ENCODE data around the gene TMEM9B.
A peak's percentile ranks its signal among the peaks of the same experiment; 100 is the strongest.
"Not testable (repeated sequence)": the region's sequence is repeated elsewhere in the genome, so short reads cannot be mapped to it uniquely, and the experiment has no call there.

The TMEM9B gene

DNA sequence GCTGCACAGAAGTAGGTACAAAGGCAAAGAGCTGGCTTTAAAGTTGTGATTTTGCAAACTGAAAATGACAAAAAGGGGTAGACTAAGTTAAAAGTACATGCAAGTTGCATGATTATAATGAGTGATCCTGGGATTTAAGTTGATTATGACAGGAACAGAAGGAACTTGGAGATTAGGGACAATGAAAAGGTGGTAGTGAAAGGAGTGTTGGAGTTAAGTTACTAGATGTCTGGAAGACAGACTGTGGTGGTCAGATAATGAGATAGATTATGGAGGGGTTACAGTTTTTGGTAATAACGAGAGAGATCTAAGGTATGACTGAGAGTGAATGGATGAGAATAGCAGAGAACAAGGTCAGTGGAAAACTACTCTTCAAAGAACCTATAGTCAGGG is 7.7 kb upstream of the TMEM9B start:
- DNase-seq: no peak

DNA sequence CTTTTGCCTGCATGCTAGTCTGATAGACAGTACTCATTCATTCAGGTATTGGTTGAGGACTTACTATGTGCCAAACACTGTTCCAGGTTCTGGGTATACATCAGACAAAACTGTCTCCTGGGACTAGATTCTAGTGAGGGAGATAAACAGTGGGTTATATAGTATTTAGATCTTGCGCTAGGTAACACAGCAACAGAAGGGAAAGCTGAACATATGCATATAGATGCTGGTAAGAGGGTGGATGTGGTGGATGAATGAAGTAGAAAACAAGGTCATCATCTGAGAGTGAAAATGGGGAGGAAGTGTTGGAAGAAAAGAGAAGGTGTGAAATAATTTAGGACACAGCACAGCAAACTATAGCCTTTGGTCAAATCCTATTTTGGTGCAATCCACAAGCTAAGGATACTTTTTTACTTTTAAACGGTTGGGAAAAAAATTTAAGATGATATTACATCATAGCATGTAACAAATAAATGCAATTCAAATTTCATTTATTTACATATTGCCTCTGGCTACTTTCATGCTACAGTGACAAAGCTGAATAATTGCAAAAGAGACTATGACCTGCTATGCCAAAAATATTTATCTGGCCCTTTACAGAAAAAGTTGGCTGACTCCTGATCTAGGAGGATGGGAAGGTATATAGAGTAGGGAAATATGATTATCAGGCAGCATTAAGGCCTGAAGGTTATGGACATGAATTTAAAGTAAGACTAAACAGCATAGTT is 7.1 kb upstream of the TMEM9B start:
- DNase-seq: no peak

DNA sequence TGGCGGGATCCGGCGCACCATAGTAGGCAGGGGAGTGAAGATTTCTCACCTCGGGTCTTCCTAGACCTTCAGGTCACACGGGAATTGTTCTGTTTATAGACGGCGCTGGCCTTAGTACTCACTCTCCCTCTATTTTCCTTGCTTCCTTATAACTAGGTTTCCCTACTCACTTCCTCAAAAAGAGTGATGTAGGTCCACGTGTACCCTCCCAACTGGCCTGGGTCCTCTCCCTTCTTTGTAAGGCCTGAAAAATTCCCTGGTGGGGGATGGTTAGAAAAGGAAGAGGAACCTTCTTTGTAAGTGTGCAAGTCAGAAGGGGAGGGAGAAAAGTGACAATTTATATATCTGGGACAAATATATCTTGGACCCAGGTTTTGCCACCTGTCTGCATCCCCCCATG is 2.9 kb upstream of the TMEM9B start:
- DNase-seq: no peak

DNA sequence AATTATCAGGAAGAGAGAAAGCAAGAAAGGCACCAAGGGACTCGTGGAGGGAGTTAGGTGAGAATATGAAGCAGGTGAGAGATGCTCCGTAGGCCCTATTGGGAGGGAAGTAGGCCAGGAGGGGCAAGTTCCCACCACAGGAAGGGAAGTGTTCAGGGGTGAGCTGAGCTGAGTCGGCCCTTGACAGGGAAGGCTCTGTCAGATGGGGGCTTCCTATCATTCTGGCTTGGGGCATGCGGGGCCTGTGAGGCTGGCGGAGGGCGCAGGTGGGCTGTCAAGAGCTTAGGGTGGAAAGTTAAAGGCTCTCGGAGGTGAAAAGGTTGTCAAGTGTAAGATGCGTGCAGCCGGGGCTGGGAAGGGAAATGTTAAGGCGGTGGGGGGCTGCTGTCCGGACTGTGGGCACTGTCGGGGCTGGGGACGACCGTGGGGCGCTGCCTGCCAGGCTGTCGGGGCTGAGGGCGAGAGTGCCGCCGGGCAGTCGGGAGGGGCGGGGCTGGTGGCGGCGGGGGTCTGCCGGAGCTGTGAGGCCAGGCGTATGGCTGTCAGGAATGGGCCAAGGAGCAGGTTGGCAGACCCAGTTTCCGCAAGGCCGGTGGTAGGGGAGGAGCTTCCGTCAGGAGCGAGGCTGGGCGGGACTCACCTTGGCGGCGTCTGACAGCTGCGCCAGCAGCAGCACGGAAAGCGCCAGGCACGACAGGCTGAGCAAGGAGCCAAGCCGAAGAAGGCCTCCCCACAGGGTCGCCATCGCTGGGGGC is 496 bp downstream of the TMEM9B start:
- peak; percentile 35 for DNase-seq

DNA sequence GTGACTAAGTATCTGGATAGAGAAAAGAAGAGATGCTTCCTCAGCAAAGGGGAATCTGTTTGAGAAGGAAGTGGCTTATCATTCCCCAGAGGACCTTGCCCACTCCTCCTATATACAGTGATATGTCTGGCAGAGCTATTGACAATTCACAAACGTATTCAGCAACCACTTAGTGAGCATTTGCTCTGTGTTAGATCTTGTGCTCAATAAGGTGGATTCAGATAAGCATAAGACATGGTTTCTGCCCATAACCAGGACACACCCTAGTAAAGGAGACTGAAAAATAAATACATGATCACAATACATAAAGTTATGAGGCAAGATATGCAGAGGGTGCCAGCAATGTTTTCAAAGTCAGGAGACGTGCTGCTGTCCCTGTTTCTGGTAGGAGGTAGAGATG is 1.4 kb downstream of the TMEM9B start:
- DNase-seq: no peak

DNA sequence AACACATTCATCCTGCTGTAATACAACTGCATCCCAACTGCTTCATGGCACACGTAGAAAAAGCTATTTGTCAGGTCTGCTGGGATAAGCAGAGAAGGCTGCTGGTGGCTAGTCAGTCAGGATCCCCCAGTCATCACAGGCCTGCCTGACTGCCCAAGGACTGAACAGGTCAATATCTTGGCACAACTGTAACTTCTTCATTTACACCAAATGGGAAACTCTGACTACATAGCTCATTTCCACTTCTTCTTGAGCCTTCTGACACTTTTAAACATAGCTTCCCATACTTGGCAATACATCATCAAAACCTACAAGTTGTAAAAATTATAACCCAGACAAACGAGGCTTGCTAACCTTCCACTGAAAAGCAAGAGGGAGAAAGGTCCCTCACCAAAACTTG is 2.8 kb downstream of the TMEM9B start:
- no peak for DNase-seq

DNA sequence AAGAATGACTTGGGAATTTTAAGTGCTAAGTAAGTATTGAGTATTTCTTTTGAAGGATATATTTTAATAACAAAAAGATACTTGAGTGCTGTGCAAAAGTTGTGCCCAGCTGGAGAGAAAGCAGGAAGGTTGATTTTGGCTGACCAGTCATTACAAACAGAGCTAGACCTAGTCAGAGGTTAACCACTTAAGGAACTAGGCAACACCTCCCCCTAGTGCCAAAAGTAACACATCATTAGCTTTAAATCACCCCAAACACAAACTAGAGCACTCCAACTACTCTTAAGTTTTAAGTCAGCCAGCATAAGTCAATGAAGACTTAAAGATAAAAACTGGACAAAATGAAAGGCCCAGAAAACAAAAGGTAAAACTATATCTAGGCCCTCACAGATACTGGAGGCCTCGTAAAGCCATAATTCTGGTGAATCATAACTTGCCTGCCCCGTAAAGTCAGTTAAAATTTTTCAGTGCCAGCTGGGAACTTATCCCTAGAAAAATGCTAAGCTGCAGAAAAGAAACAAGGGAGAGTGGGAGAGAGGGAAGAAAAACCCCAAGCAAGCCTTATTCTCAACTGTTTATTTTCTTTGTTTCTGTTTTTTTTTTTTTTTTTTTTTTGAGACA is 4.6 kb downstream of the TMEM9B start:
- DNase-seq: peak; percentile 53

DNA sequence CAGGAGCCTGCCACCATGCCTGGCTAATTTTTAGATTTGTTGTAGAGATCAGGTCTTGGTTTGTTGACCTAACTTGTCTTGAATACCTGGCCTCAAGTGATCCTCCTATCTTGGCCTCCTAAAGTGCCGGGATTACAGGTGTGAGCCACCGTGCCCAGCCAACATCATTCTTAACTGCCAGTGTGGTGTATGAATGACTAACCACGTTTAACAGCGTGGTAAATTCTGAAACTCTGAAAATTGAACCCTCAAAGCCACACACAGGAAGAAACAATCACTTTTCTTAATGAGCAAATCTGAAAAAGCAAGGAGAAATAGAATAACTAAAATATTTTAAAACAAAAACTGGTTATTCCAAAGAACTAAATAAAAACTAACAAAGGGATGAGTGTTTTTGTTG is 7.4 kb downstream of the TMEM9B start:
- DNase-seq: no peak

DNA sequence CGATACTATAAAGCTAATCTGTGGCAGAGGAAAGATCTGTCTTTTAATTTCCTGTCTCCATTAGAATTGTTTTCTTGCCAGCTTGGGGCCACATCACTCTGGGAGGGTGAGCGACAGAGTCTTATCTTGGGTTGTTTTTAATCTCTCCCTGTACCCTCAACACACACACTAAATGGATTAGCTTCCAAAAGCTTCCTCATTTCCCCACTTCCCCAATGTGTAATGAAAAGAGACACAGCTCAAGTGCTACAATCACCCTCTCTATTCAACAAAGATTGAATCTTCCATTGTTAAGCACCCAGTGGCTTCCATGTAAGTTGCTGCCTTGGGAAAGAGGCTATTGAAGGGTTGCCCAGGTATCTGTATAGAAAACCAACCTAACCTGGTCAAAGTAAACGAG is 15.4 kb downstream of the TMEM9B start:
- no peak for DNase-seq

DNA sequence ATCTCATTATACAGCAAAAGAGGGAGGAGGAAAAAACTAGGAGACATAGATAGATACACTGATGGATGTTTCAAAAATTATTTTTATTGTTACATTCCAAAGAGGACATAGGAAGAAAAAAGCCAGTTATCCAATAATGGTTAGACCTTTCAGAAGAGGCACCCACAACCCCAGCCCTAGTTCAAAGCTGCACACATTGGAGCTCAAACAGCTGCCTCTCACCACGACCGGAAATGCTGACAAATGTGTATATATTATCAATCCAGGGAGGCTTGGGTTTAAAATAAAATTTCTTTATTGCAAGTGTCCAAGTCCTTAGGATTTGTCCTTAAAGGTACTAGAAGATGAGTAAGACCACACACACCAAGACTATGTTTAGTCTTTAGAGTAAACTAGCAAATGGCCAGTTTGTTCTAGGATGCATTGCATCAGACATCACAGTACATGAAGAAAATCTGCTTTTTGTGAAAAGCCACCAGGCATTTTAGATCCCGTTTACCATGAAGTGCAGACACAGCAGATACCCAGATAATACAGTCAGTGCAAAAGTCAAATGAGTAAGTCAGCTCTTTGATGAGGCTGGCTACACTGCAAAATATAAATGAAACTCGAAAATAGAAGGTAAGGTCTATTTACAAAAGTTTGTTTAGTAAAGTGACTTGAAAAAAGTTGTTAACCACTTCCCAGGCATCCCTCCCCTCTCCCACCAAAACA is 16.9 kb downstream of the TMEM9B start:
- DNase-seq: no peak

DNA sequence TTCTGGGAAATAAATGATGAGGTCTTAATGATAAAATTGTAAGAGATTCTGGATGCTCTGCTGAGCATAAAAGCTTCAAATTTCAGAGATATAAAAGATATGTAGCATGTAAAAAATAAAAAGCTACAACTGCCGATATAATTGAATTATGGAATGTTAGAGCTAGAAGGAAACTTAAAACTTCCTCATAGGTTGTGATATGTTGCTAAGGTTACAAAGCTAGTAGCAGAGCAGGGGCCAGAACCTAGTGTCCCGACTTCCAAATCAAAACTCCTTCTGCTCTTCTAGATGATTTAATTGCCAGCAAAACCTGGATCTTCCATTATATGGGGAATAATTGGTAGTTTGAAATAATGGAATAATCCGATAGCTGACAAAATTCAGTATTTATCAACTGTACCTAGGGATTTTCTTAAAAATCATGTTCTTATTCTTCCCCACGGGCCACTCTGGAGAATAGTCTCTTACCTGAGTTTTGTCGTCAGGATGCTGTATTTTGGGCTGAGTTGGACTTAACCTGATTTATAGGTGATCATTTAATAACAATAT is 21.6 kb downstream of the TMEM9B start, which contains the start of gene ASCL3:
Gene ASCL3 (minus strand): TSS at position 499 of the 549 bp plus-strand sequence. CDS start 4,855 bp downstream, outside the sequence.
- DNase-seq: no peak

DNA sequence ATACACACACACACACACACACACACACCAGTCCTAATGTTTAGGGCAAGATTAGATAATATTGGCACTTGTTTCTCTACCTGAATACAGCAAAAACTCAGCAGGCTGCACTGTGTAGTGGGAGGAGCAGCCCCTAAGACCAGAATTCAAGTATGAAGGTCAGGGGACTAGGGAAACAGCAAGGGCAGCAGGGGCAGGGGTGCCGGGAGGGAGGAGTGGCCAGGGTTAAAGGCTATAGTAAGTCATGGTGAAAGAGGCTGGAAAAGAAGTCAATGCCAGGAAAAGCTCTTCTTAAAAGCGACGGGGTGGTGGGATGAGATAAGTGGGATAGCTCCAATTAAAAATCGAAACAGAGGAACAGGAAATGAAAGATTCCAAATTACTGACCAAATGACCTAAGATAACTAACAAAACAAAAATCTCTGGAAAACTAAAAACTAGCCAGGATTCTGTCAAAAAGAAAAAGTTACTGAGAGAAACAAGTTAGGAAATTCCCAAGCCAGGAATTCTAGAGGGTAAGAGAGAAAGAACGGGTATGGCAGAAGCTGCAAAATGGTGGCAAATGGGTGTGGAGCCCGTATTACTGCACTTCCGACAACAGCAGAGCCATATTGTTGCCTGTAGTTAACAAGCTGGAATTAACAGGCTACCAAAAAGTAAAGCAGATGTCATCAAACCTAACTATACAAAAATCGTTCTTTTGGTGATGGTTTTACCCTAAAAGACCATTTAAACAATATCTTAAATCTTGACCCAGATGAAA is 22.7 kb downstream of the TMEM9B start:
- DNase-seq: no peak

DNA sequence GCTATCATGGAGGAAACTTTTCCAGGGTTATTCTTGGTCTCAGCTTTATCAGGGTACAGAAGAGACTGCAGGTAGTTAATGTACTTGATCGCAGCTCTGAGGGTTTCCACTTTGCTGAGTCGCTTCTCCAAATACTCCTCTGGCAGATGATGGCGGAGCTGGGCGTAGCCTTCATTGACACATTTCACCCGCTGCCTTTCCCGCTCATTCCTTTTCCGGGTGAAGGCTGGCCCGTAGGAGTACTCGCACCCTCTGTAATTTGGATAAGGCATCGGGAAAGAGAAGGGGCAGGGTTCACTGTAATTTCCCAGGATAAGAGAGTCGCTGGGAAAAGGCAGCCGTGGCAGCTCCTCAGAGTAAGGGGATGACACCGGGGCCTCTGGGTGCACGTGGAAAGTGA is 26.6 kb downstream of the TMEM9B start:
- no peak for DNase-seq

DNA sequence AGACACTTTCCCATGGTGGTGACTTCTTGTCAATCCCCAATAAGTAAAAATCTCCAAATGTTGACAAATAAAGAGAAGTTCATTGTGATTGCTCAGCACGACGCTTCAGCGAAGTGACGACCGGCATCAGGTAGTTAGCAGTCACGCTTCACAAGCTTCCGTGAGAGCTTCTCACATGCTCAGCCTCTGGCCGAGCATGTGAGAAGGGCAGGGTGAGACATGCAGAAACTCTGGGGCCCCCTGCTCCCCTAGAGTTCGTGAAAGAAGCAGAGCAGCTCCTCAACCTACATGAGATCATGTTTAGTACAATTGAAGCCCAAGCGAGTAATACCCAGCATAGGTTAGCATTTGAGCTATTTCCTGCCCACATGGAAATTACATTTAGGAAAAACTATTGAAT is 27.1 kb downstream of the TMEM9B start:
- no peak for DNase-seq

DNA sequence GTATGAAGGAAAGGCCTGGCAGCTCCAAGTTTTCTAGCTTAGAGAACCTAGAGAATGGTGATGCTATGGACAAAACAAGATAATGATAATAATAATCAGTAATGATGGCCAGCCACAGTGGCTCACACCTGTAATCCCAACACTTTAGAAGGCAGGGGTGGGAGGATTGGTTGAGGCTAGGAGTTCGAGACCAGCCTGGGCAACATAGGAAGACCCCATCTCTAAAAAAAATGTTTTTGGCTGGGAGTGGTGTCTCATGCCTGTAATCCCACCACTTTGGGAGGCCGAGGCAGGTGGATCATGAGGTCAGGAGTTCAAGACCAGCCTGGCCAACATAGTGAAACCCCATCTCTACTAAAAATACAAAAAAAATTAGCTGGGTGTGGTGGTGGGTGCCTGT is 28.5 kb downstream of the TMEM9B start:
- DNase-seq: not testable (repeated sequence)

DNA sequence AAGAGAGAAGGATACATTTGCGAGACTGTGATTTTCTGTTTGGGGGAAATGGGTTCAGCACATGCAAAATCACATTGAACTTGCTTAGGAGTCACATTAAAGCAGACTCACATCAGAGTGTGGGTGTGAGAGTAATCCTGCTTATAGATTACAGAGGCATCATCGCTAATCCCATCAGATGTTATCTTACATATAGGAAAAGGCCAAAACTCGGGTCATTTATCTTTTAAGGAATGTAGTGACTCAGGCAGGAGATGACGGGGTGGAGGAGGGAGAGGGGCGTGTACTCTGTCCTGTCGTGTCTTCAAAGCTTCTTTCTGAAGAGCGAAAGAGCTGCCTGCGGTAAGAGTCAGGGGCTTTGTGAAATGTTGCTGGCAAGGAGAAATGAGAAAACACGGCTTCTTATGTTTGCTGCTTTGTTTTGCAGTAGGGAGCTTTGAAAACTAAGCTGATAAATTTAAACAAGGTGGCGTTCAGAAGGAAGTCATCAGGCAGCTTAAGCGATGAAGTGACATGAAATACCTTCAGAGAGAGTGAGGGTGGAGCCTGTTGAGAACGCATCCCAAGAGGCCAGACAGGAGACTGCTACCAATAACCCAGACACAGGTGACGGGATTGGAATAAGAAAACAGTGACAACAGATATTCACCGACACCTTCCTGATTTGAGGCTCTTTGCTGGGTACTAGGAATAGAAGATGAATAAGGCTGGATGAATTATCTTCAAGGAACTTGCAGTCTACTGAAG is 29.3 kb downstream of the TMEM9B start:
- peak; percentile 27 for DNase-seq

DNA sequence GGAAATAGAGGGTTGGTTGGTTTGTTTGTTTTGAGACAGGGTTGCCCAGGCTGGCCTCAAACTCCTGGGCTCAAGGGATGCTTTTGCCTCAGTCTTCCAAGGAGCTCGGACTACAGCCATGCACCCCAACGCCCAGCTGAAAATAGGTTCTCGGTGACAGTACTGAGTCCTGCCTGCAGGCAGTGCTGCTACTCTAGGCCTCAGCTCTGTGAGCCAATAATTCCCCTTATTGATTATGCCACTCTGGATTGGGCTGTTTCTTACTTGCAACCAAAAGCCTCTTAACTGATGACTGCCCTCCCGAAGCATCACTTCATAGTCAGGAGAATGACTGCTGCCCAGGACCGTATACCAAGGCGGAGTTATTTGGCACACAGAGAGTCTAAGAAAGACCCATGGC is 30.3 kb downstream of the TMEM9B start:
- DNase-seq: no peak

DNA sequence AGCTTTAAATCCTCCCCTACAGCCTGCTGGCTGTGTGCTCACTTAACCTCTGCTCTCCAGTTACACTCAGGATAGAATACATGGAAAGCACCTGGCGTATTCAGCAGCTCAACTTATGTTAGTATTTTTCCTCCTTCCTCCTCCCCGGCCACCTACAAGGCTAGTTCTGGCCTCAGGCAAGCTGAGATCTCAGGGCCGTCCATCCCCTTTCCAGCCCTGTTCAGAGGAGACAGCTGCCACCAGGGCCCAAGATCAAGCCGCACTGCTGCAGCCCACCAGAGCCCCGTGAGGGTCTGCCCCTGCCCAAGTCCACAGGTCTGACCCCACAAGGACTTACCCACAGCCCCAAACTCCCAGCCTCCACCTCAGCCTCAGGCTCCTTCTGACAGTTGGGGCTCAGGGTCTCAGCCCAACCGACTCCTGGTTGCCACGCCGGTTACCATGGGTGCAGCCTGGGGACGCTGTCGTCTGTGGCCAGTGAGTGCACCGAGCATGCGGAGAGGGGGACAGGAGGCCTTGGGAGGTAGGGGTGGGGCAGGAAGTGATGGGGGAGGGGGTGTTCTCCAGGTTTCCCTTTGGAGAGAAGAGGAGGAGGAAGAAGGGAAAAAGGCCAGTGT is 31.6 kb downstream of the TMEM9B start, which contains the start of gene C11orf16:
Gene C11orf16 (minus strand): TSS at position 384 of the 617 bp plus-strand sequence. CDS start 639 bp downstream, outside the sequence.
- no peak for DNase-seq

DNA sequence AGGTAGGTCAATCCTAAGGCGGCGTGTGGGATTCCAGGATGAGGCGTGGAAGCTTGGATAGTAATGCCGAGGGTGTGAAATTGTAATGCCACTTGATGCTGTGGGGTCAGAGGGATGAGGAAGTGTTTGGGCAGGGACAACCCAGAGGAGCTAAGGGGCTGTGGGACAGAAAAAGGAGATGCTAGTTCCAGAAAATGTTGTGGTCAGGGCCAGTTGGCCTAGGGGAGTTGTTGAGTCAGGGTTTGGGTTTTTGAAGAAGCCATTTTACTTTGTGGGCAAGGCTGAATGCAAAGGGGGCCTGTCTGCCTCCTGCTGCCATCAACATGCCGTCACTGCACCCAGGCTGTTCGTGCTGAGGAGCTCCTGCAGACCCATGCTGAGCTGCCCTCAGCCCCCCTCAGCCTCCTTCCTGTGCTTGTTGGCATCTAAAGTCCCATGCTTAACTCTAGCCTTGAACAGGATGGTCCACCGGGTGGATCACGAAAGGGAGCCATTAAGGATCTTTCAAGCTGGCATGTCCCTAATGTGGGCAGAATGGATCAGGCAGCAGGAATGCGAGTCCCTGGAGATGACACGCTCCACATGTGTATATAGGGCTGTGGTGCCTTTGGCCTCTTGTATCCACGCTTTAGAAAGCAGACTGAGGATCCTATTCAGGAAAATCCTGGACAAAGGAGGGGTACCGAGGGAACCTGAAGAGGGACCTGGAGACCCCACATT is 33.6 kb downstream of the TMEM9B start:
- no peak for DNase-seq

DNA sequence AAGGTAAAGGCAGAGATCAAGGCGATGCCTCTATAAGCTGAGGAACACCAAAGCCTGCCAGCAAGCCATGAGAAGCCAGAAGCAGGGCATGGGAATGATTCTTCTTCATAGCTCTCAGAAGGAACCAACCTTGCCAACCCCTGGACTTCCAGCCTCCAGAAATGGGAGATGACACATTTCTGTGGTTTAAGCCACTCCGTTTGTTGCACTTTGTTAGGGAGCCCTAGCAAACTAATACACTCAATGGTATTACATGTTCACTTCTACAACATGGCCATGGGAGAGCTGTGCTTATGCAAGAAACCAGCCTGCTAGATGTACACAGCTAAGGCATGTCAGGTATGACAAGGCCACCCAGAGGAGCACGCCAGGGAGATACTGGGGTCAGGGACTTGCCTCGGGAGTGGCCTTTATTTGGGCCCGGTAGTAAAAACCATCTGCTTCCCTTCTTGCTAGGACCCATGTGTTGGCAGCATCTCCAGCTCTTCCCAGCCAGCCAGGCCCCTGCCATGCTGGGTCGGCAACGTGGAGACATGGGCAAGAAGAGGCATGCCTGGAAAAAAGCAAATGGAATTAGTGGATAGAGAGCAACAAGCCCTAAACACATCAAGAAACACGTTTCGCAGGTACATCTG is 35.1 kb downstream of the TMEM9B start:
- no peak for DNase-seq
